IMR-90 (cell line): ENCODE measurements around the gene RHPN2.

ENCODE experiments used
- CEBPB ChIP-seq: IDR thresholded peaks from 2 replicates; pipeline ENCODE4 v1.6.1; 2012; ENCODE audit warnings: low read depth, low read length, improper control_type of control experiment
- CHD1 ChIP-seq: IDR thresholded peaks from 2 replicates; pipeline ENCODE4 v1.6.1; 2012; ENCODE audit warnings: low read depth, low read length, improper control_type of control experiment
- MAFK ChIP-seq: IDR thresholded peaks from 2 replicates; pipeline ENCODE4 v1.6.1; 2012; ENCODE audit warnings: low read depth, low read length, improper control_type of control experiment
- MAZ ChIP-seq: IDR thresholded peaks from 2 replicates; pipeline ENCODE4 v1.6.1; 2012; ENCODE audit warnings: low read depth, mild to moderate bottlenecking, low read length, improper control_type of control experiment, moderate library complexity, borderline replicate concordance
- NFE2L2 ChIP-seq: fragments of 150-350 bp; IDR thresholded peaks from 2 replicates; pipeline ENCODE4 v1.6.1; 2016; ENCODE audit warnings: low read depth, mild to moderate bottlenecking, low read length
- POLR2A ChIP-seq: IDR thresholded peaks from 2 replicates; pipeline ENCODE4 v1.6.1; 2012; ENCODE audit warnings: mild to moderate bottlenecking, low read depth, low read length
- RAD21 ChIP-seq: IDR thresholded peaks from 2 replicates; pipeline ENCODE4 v1.6.1; 2012; ENCODE audit warnings: low read length, improper control_type of control experiment
- RCOR1 ChIP-seq: IDR thresholded peaks from 2 replicates; pipeline ENCODE4 v1.6.1; 2012; ENCODE audit warnings: mild to moderate bottlenecking, low read length, improper control_type of control experiment; ENCODE audit not compliant: insufficient replicate concordance
- TF ChIP-seq, protein P1 (sequence below): conservative IDR thresholded peaks from 2 replicates; pipeline ENCODE4 v1.5.1; 2012; ENCODE audit warnings: mild to moderate bottlenecking, low read depth, low read length, improper control_type of control experiment
- TF ChIP-seq, protein P2 (sequence below): fragments of 150-350 bp; IDR thresholded peaks from 2 replicates; pipeline ENCODE4 v1.6.1; 2016; ENCODE audit warnings: low read depth, mild to moderate bottlenecking, low read length, moderate library complexity, borderline replicate concordance
- TF ChIP-seq, protein P3 (sequence below): fragments of 150-350 bp; IDR thresholded peaks from 2 replicates; pipeline ENCODE4 v1.6.1; 2017; ENCODE audit warnings: mild to moderate bottlenecking, antibody characterized with exemption, low read length, low read depth

DNA sequence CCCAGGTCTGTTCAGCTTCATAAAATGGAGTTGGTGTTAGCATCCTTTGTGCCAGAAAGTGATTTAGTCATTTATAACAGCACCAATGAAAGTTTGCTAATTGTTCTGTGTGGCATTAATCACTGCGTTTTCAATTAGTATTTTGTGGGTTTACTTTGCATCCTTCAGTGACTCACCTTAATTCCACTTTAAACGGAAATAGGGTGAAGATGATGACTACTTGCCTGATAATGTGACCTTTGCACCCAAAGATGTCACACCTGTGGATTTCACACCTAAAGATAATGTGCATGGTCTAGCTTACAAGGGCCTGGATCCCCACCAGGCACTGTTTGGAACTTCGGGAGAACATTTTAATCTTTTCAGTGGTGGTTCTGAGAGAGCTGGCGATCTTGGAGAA, 31.3 kb upstream of the RHPN2 start:
- no peak for TF ChIP-seq RAD21
- TF ChIP-seq, protein P1, sequence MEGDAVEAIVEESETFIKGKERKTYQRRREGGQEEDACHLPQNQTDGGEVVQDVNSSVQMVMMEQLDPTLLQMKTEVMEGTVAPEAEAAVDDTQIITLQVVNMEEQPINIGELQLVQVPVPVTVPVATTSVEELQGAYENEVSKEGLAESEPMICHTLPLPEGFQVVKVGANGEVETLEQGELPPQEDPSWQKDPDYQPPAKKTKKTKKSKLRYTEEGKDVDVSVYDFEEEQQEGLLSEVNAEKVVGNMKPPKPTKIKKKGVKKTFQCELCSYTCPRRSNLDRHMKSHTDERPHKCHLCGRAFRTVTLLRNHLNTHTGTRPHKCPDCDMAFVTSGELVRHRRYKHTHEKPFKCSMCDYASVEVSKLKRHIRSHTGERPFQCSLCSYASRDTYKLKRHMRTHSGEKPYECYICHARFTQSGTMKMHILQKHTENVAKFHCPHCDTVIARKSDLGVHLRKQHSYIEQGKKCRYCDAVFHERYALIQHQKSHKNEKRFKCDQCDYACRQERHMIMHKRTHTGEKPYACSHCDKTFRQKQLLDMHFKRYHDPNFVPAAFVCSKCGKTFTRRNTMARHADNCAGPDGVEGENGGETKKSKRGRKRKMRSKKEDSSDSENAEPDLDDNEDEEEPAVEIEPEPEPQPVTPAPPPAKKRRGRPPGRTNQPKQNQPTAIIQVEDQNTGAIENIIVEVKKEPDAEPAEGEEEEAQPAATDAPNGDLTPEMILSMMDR: no peak
- no peak for TF ChIP-seq POLR2A
- TF ChIP-seq, protein P2, sequence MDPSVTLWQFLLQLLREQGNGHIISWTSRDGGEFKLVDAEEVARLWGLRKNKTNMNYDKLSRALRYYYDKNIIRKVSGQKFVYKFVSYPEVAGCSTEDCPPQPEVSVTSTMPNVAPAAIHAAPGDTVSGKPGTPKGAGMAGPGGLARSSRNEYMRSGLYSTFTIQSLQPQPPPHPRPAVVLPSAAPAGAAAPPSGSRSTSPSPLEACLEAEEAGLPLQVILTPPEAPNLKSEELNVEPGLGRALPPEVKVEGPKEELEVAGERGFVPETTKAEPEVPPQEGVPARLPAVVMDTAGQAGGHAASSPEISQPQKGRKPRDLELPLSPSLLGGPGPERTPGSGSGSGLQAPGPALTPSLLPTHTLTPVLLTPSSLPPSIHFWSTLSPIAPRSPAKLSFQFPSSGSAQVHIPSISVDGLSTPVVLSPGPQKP: no peak
- no peak for TF ChIP-seq MAFK
- TF ChIP-seq CEBPB: no peak
- TF ChIP-seq, protein P3, sequence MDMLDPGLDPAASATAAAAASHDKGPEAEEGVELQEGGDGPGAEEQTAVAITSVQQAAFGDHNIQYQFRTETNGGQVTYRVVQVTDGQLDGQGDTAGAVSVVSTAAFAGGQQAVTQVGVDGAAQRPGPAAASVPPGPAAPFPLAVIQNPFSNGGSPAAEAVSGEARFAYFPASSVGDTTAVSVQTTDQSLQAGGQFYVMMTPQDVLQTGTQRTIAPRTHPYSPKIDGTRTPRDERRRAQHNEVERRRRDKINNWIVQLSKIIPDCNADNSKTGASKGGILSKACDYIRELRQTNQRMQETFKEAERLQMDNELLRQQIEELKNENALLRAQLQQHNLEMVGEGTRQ: no peak
- TF ChIP-seq NFE2L2: no peak
- no peak for TF ChIP-seq RCOR1
- TF ChIP-seq CHD1: no peak
- TF ChIP-seq MAZ: no peak
